ENCODE results near the gene AIFM3. TPM values are rescaled to one million over a fixed set of nuclear protein-coding genes. Genes with fewer than 3 reads are reported as not detected.

Gene AIFM3
- total RNA-seq, 1 donor from 2014 or later: under 0.01 TPM

- peaks cover 7 to 34% (median 29%) of the 10 kb centered on the region in 3 donors for H3K4me1 ChIP-seq (ENCODE audit: control insufficient read depth in 3 of 3, insufficient read depth in 3 of 3, low read length in 3 of 3)
- peaks cover 3 to 17% (median 7%) of the 10 kb centered on the region in 3 donors for H3K36me3 ChIP-seq (ENCODE audit: control insufficient read depth in 3 of 3, insufficient read depth in 3 of 3, low read length in 3 of 3)
- H3K27me3 ChIP-seq (ENCODE audit: control insufficient read depth in 3 of 3, insufficient read depth in 3 of 3, low read length in 3 of 3): no peaks in the 10 kb centered on the region
- H3K9me3 ChIP-seq (ENCODE audit: control insufficient read depth in 3 of 3, low read length in 3 of 3): no peaks in the 10 kb centered on the region
- peak overlapping the region; percentile 87 for H3K27ac ChIP-seq (ENCODE audit: low read depth, low read length)
- peak overlapping the region; percentile 77 to 85 (median 80) for H3K9ac ChIP-seq (ENCODE audit: low read depth in 1 of 3, low read length in 3 of 3)
- H3K4me3 ChIP-seq (ENCODE audit: low read length in 3 of 3): peak overlapping the region; percentile 75 to 87 (median 85)
Measured at GRCh38 chr22:21014202-21014725, 47.2 kb downstream of the AIFM3 start.

- Histone ChIP-seq H3K27me3 (ENCODE audit: control insufficient read depth in 3 of 3, insufficient read depth in 3 of 3, low read length in 3 of 3) (no peaks in the 10 kb centered on the region), H3K27ac (ENCODE audit: low read depth, low read length) (peak within 1 kb of the TSS; percentile 87), H3K4me3 (ENCODE audit: low read length in 3 of 3) (peak within 1 kb of the TSS; percentile 75 to 87 (median 85)), H3K9ac (ENCODE audit: low read depth in 1 of 3, low read length in 3 of 3) (peak within 1 kb of the TSS; percentile 77 to 85 (median 80)), H3K36me3 (ENCODE audit: control insufficient read depth in 3 of 3, insufficient read depth in 3 of 3, low read length in 3 of 3) (peaks cover 3 to 17% (median 7%) of the 10 kb centered on the region in 3 donors), H3K4me1 (ENCODE audit: control insufficient read depth in 3 of 3, insufficient read depth in 3 of 3, low read length in 3 of 3) (peaks cover 7 to 34% (median 29%) of the 10 kb centered on the region in 3 donors), H3K9me3 (ENCODE audit: control insufficient read depth in 3 of 3, low read length in 3 of 3) (no peaks in the 10 kb centered on the region)
Measured at GRCh38 chr22:21014726-21015465, 47.8 kb downstream of the AIFM3 start, which contains the start of gene P2RX6. Gene P2RX6, plus strand, starts transcription at chr22:21015165. Its CDS starts 10 bp downstream, at chr22:21015175.

DNA sequence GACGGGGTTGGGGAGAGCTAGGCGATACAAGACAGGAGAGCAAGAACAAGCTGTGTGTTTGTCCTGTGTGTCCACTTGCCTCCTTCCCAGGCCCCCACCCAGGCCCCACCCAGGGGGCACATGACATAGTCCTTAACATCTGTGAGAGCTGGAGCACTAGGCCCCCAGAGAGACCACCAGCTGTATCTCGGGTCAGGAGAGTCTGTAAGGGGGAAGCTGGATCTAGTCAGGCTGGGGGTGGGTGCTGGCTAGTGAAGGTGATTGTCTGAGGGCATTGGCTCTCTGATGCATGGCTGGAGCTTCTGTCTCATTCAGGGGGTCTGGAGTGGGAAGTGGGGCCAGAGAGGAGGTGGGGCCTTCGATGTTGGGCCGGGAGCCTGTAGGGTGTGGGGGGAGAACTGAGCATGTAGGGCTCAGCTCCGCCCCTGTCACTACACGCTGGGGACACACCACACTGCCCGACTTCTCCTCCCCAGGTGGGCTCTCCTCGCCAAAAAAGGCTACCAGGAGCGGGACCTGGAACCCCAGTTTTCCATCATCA lies 48.5 kb downstream of the AIFM3 start:
- Histone ChIP-seq H3K27ac (ENCODE audit: low read depth, low read length) (peak overlapping the region; percentile 87), H3K27me3 (ENCODE audit: control insufficient read depth in 3 of 3, insufficient read depth in 3 of 3, low read length in 3 of 3) (no peaks in the 10 kb centered on the region), H3K9ac (ENCODE audit: low read depth in 1 of 3, low read length in 3 of 3) (peak overlapping the region; percentile 77 to 85 (median 80)), H3K36me3 (ENCODE audit: control insufficient read depth in 3 of 3, insufficient read depth in 3 of 3, low read length in 3 of 3) (peaks cover 3 to 17% (median 7%) of the 10 kb centered on the region in 3 donors), H3K4me3 (ENCODE audit: low read length in 3 of 3) (peak overlapping the region; percentile 75 to 87 (median 85)), H3K9me3 (ENCODE audit: control insufficient read depth in 3 of 3, low read length in 3 of 3) (no peaks in the 10 kb centered on the region), H3K4me1 (ENCODE audit: control insufficient read depth in 3 of 3, insufficient read depth in 3 of 3, low read length in 3 of 3) (peaks cover 7 to 34% (median 29%) of the 10 kb centered on the region in 3 donors)

GRCh38 chr22:21016644-21017420 lies 49.8 kb downstream of the AIFM3 start:
- H3K4me1 ChIP-seq (ENCODE audit: control insufficient read depth in 3 of 3, insufficient read depth in 3 of 3, low read length in 3 of 3): peaks cover 7 to 34% (median 29%) of the 10 kb centered on the region in 3 donors
- H3K27me3 ChIP-seq (ENCODE audit: control insufficient read depth in 3 of 3, insufficient read depth in 3 of 3, low read length in 3 of 3): no peaks in the 10 kb centered on the region
- H3K4me3 ChIP-seq (ENCODE audit: low read length in 3 of 3): peak overlapping the region in 1 of 3 donors; percentile 35
- no peaks in the 10 kb centered on the region for H3K9me3 ChIP-seq (ENCODE audit: control insufficient read depth in 3 of 3, low read length in 3 of 3)
- H3K9ac ChIP-seq (ENCODE audit: low read depth in 1 of 3, low read length in 3 of 3): peak overlapping the region in 1 of 3 donors; percentile 25
- H3K36me3 ChIP-seq (ENCODE audit: control insufficient read depth in 3 of 3, insufficient read depth in 3 of 3, low read length in 3 of 3): peaks cover 3 to 17% (median 7%) of the 10 kb centered on the region in 3 donors
- no peak overlapping the region for H3K27ac ChIP-seq (ENCODE audit: low read depth, low read length)

DNA sequence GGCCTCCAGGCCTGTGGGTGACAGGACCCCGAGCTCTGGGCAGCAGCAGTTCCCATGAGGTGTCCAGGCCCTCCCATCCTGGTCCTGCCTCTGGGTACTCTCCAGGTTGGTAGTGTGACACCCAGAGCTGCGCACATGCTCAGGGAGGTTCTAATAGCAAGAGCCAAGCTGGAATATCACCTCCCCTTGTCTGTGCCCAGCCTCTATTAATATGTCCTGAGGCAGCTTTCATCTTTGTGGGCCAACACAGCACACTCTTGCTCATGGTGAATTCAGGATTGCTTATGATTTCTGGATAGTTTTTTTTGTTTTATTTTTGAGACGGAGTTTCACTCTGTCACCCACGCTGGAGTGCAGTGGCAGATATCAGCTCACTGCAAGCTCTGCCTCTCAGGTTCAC lies 51.3 kb downstream of the AIFM3 start:
- Histone ChIP-seq H3K4me3 (ENCODE audit: low read length in 3 of 3) (no peak overlapping the region), H3K27ac (ENCODE audit: low read depth, low read length) (no peak overlapping the region), H3K9me3 (ENCODE audit: control insufficient read depth in 3 of 3, low read length in 3 of 3) (no peaks in the 10 kb centered on the region), H3K27me3 (ENCODE audit: control insufficient read depth in 3 of 3, insufficient read depth in 3 of 3, low read length in 3 of 3) (no peaks in the 10 kb centered on the region), H3K9ac (ENCODE audit: low read depth in 1 of 3, low read length in 3 of 3) (no peak overlapping the region), H3K36me3 (ENCODE audit: control insufficient read depth in 3 of 3, insufficient read depth in 3 of 3, low read length in 3 of 3) (peaks cover 6 to 20% (median 7%) of the 10 kb centered on the region in 3 donors), H3K4me1 (ENCODE audit: control insufficient read depth in 3 of 3, insufficient read depth in 3 of 3, low read length in 3 of 3) (peaks cover 7 to 34% (median 29%) of the 10 kb centered on the region in 3 donors)

GRCh38 chr22:21020802-21021429 lies 53.9 kb downstream of the AIFM3 start:
- peaks cover 0 to 14% (median 10%) of the 10 kb centered on the region in 3 donors for H3K4me1 ChIP-seq (ENCODE audit: control insufficient read depth in 3 of 3, insufficient read depth in 3 of 3, low read length in 3 of 3)
- H3K9me3 ChIP-seq (ENCODE audit: control insufficient read depth in 3 of 3, low read length in 3 of 3): no peaks in the 10 kb centered on the region
- H3K4me3 ChIP-seq (ENCODE audit: low read length in 3 of 3): no peak overlapping the region
- H3K27me3 ChIP-seq (ENCODE audit: control insufficient read depth in 3 of 3, insufficient read depth in 3 of 3, low read length in 3 of 3): no peaks in the 10 kb centered on the region
- no peak overlapping the region for H3K9ac ChIP-seq (ENCODE audit: low read depth in 1 of 3, low read length in 3 of 3)
- no peak overlapping the region for H3K27ac ChIP-seq (ENCODE audit: low read depth, low read length)
- peaks cover 9 to 30% (median 9%) of the 10 kb centered on the region in 3 donors for H3K36me3 ChIP-seq (ENCODE audit: control insufficient read depth in 3 of 3, insufficient read depth in 3 of 3, low read length in 3 of 3)

DNA sequence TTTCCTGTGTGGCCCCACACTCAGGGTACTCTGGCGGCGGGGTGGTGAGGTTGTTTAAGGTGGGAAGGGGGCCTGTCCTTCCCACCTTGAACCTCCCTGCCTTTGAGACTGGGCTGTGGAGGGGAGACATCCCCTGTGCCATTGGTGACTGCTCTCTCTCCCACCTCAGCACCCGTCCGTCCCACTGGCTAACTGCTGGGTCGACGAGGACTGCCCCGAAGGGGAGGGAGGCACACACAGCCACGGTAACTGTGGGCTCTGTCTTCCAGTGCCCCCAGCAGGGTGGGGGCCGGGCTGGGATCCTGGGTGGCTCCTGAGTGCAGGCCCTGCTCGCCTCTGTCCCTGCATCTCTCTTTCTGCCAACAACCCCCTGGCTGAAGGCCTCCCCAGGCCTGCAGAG lies 55.5 kb downstream of the AIFM3 start:
- no peak overlapping the region for H3K27ac ChIP-seq (ENCODE audit: low read depth, low read length)
- peaks cover 7 to 32% (median 12%) of the 10 kb centered on the region in 3 donors for H3K36me3 ChIP-seq (ENCODE audit: control insufficient read depth in 3 of 3, insufficient read depth in 3 of 3, low read length in 3 of 3)
- peaks cover 7 to 8% (median 7%) of the 10 kb centered on the region in 3 donors for H3K4me1 ChIP-seq (ENCODE audit: control insufficient read depth in 3 of 3, insufficient read depth in 3 of 3, low read length in 3 of 3)
- peak overlapping the region in 1 of 3 donors; percentile 8 for H3K9ac ChIP-seq (ENCODE audit: low read depth in 1 of 3, low read length in 3 of 3)
- H3K9me3 ChIP-seq (ENCODE audit: control insufficient read depth in 3 of 3, low read length in 3 of 3): no peaks in the 10 kb centered on the region
- H3K27me3 ChIP-seq (ENCODE audit: control insufficient read depth in 3 of 3, insufficient read depth in 3 of 3, low read length in 3 of 3): no peaks in the 10 kb centered on the region
- H3K4me3 ChIP-seq (ENCODE audit: low read length in 3 of 3): no peak overlapping the region

DNA sequence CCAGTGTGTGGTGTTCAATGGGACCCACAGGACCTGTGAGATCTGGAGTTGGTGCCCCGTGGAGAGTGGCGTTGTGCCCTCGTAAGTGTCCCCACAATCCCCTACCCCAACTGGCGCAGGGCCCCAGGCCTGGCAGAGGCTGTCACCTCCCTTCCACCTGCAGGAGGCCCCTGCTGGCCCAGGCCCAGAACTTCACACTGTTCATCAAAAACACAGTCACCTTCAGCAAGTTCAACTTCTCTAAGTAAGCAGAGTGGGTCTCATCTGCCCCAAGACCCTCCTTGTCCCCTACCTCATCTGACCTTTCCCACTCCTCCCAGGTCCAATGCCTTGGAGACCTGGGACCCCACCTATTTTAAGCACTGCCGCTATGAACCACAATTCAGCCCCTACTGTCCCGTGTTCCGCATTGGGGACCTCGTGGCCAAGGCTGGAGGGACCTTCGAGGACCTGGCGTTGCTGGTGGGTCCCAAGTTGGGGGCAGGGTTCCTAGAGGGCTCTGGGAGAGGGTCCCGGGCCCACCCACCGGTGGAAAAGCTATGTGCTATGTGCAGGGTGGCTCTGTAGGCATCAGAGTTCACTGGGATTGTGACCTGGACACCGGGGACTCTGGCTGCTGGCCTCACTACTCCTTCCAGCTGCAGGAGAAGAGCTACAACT lies 56.0 kb downstream of the AIFM3 start:
- Histone ChIP-seq H3K27me3 (ENCODE audit: control insufficient read depth in 3 of 3, insufficient read depth in 3 of 3, low read length in 3 of 3) (no peaks in the 10 kb centered on the region), H3K4me1 (ENCODE audit: control insufficient read depth in 3 of 3, insufficient read depth in 3 of 3, low read length in 3 of 3) (peaks cover 8 to 11% (median 11%) of the 10 kb centered on the region in 3 donors), H3K9me3 (ENCODE audit: control insufficient read depth in 3 of 3, low read length in 3 of 3) (no peaks in the 10 kb centered on the region), H3K27ac (ENCODE audit: low read depth, low read length) (no peak overlapping the region), H3K36me3 (ENCODE audit: control insufficient read depth in 3 of 3, insufficient read depth in 3 of 3, low read length in 3 of 3) (peaks cover 7 to 26% (median 12%) of the 10 kb centered on the region in 3 donors), H3K4me3 (ENCODE audit: low read length in 3 of 3) (no peak overlapping the region), H3K9ac (ENCODE audit: low read depth in 1 of 3, low read length in 3 of 3) (peak overlapping the region in 1 of 3 donors; percentile 8)

DNA sequence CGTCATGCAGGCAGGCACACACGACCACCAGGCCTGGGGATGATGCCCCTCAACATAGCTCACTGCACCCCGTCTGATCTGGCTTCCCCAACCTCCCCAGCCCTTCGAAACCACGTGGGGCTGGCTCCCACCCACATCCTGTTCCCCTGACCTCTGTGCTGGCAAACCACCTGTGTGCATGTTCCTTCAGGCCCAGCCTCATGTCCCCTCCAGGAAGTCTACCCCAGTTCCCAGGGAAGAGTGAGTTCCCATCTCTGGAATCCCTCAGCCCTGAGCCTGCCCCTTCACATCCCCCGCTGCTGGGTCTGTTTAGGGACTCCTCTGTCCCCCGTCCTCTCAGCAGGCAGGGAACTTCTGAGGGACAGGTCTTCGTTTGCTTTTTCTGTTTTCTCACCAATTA lies 58.2 kb downstream of the AIFM3 start:
- H3K27me3 ChIP-seq (ENCODE audit: control insufficient read depth in 3 of 3, insufficient read depth in 3 of 3, low read length in 3 of 3): peaks cover 8 to 10% (median 8%) of the 10 kb centered on the region in 3 donors
- H3K4me1 ChIP-seq (ENCODE audit: control insufficient read depth in 3 of 3, insufficient read depth in 3 of 3, low read length in 3 of 3): peaks cover 8 to 20% (median 11%) of the 10 kb centered on the region in 3 donors
- no peak overlapping the region for H3K4me3 ChIP-seq (ENCODE audit: low read length in 3 of 3)
- no peaks in the 10 kb centered on the region for H3K9me3 ChIP-seq (ENCODE audit: control insufficient read depth in 3 of 3, low read length in 3 of 3)
- H3K9ac ChIP-seq (ENCODE audit: low read depth in 1 of 3, low read length in 3 of 3): no peak overlapping the region
- H3K27ac ChIP-seq (ENCODE audit: low read depth, low read length): no peak overlapping the region
- H3K36me3 ChIP-seq (ENCODE audit: control insufficient read depth in 3 of 3, insufficient read depth in 3 of 3, low read length in 3 of 3): peaks cover 4 to 23% (median 12%) of the 10 kb centered on the region in 3 donors

Measured in skeletal muscle tissue (tissue), 4 donors.